Islet of Langerhans (tissue), 1 donor: ENCODE data around the gene KLHL8.
A peak's percentile ranks its signal among the peaks of the same experiment; 100 is the strongest.

Experiments used
- FAIRE-seq: peaks from one replicate; lab custom pipeline; 2011; peaks lifted over from hg19 to GRCh38; lab: Jason Lieb, UNC

The KLHL8 gene

DNA sequence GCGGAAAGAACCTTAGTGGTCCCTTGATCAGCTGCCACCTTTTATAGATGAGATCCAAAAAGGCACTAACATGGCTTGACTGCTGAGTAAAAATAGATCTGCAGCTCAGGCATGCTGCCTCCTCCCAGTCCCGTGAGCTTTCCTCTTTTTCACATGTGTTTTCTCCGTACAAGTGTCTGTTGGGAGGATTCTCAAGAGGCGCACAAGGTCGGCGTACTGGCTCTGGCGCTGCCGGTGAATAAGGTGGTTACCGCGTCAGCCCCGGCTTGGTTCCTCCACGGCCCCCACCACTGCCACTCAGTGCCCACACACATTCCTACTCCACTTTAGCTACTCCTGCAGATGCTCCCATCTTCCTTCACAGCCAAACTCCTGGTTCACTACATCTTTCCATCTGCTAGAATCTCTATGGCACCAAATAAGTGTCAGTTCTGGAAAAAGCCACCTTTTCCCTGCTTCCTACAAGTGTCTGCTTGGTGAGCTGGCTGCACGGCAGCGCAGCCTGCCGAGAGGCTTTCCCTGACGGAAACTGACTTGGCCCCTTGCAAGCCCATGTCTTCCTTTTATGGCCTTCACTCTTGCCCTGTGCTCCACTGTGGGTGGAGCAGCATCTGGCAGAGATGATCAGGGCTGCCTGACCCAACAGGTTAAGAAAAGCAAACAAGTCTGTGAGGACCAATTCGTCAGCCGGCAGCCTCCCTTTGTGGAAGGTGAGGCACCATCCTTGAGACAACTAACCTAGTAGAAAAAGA, 99.8 kb downstream of the KLHL8 start:
- FAIRE-seq: no peak

DNA sequence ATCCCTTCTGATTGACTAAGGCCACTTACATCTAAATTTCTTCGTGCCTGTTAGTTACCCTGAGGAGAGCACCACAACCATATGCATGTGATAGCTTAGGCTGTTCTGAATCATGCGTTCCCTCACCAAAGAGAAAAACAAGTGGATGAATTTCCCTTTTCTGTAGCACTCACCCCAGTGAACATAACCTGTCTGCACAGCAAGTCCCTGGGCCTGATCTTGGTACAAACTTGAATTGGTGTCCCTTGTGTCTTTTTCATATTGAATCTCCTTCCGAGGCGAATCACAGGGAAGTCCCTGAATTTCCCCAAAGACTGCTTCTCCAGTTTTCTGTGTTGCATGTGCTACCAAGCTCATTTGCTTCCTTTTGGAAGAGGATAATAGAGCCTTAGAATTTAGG, 100.4 kb downstream of the KLHL8 start:
- FAIRE-seq: no peak

DNA sequence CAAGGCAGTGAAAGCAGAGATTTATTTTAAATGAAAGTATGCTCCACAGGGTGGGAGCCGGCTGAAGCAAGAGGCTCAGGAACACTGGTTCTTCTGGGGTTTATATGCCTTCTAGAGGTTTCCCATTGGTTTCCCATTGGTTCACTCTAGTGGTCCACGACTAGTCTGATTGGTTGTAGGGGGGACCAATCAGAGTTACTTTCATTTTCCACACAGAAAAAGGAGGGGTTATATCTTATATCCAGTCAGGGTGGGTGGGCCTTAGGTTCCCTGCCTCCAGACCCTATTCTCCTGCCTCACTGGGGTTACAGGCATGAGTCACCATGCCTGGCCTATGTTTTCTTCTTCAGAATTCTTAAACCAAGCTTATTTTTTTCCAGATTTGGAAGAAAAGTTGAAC, 101.6 kb downstream of the KLHL8 start:
- FAIRE-seq: no peak

DNA sequence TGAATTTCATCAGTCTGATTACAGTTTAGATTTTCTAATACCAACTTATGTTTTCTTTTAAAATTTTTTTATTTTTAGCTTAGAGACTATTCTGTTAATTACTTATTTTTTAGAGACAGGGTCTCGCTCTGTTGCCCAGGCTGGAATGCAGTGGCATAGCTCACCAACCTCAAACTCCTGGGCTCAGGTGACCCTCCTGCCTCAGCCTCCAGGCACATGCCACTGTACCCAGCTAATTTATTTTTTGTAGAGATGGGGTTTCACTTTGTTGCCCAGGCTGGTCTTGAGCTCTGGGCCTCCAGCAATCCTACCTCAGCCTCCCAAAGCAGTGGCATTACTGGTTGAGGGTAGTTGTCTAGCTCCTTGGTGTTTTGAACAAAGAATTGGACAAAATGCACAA, 102.0 kb downstream of the KLHL8 start:
- FAIRE-seq: peak; percentile 58

DNA sequence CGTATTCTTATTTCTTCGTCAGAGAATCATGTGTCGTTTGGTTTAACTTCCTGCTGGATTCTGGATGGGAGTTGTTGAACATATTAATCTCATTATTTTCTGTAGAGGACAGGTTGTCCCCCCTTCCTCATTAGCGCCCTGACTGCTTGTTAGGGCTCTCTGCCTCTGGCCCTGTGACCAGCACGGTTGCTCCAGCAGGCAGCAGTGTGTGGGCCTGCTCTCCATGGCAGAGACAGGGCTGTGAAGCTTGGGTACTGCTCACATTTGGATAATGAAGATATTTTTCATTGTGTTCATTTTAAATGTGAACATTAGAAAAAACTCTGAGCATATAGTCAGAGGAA, 102.7 kb downstream of the KLHL8 start:
- no peak for FAIRE-seq

DNA sequence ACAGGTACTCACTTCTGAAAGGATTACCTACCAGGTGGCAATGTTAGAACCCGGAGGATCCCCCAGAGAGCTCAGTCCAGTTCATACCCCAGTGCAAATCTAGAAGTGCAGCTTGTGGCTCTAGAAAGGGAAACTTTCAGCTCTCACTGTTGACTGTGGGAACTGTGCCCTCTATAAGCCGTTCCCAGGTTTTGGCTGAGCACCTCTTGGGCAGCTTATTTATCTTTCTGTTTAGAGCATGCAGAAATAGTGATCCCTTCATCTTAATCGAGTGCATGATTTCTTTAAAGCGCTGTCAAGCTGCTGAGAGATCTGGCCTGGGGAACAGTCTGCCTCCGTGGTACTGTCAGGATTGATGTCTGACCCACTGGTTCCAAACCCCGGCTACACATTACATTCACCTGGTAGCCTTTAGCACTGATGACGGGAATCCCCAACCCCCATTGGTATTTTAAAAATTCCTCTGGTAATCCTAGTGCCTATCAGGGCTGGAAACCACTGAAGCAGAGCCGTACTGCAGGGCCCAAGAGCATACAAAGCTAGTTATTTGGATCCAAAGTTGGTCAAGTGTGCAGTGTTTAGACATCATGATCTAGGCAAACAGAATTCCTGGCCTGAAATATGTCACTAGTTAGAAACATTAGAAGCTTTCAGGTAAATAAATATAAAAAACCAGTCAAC, 103.2 kb downstream of the KLHL8 start:
- peak; percentile 74 for FAIRE-seq

DNA sequence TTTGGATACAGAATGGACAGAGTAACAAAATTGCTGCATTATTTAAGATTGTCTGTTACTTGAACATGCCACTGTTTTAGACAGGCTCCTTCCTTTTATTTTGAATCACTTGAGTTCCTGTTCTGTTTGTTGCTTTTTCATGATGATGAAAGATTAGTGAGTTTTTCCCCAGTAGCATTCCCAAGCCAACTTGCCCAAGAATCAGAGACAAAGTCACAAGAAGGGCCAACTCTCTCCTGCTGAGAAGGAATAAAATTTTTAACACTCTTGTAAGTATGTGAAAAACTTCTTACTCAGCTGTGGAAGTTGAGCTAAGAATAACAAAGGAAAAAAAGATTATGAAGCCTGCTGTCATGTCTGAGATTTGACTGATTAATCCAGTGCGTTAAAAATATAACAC, 104.2 kb downstream of the KLHL8 start:
- FAIRE-seq: no peak

DNA sequence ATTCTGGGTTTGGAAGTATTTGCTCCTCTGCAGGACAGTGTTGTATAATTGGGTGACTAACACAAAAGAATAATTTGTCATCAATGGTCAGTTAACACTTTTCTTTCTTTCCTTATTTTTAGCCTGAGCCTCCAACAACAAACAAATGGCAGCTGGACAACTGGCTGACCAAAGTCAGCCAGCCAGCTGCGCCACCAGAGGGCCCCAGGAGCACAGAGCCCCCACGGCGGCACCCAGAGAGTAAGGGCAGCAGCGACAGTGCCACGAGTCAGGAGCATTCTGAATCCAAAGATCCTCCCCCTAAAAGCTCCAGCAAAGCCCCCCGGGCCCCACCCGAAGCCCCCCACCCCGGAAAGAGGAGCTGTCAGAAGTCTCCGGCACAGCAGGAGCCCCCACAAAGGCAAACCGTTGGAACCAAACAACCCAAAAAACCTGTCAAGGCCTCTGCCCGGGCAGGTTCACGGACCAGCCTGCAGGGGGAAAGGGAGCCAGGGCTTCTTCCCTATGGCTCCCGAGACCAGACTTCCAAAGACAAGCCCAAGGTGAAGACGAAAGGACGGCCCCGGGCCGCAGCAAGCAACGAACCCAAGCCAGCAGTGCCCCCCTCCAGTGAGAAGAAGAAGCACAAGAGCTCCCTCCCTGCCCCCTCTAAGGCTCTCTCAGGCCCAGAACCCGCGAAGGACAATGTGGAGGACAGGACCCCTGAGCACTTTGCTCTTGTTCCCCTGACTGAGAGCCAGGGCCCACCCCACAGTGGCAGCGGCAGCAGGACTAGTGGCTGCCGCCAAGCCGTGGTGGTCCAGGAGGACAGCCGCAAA, 106.0 kb downstream of the KLHL8 start:
- FAIRE-seq: no peak

DNA sequence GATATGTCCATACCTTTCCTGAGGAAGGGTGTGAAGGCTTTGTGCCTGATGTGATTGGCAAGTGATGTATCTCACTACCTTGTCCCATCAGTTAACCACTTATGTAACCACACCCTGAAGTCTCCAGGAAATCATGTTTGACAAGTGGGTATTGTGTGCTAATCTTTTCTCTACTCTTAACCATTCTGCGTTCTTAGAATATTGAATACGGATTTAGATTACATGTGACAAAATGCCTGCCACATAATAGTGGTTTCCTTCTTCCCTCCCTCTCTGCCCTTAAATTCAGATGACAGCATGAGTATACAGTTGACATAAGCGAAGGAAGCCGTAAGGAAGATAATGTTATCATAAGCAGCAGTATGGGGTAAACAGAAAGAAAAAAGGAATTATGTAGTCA, 108.4 kb downstream of the KLHL8 start:
- no peak for FAIRE-seq
